MCF 10A (cell line): Measurements from ENCODE around the gene CCDC28B. TPM values are rescaled to one million over a fixed set of nuclear protein-coding genes. Genes with fewer than 3 reads are reported as not detected.

ENCODE experiments used
- BruUV-seq: library from RNA; stranded (reverse); fragments of 400-500 nt; replicated peaks from 2 replicates; lab custom pipeline; 2021; lab: Mats Ljungman, UMichigan
- CTCF ChIA-PET: fragments of 300-600 bp; sonication (Branson Sonifier 250); formaldehyde crosslinking; extraction: SDS; loops from one replicate; lab custom pipeline; 2021; ENCODE audit warnings: antibody characterized with exemption, inconsistent platforms; lab: Yijun Ruan, JAX
- POLR2A ChIA-PET: fragments of 300-600, 350-650 bp; sonication (Branson Sonifier 250); formaldehyde crosslinking; extraction: SDS; loops from one replicate; lab custom pipeline; 2020; ENCODE audit warnings: antibody characterized with exemption, inconsistent platforms; lab: Yijun Ruan, JAX
- DNase-seq: peaks from one replicate; pipeline ENCODE4 v3.0.0-alpha.2; 2018; ENCODE audit not compliant: unreplicated experiment
- H3K27ac Mint-ChIP-seq: one replicate; pipeline ENCODE4 v1.8.0; 2022; ENCODE audit warnings: mild to moderate bottlenecking, low read depth, mixed read lengths; ENCODE audit not compliant: unreplicated experiment
- H3K27me3 Mint-ChIP-seq: one replicate; pipeline ENCODE4 v1.8.0; 2022; ENCODE audit warnings: mixed read lengths; ENCODE audit not compliant: insufficient read depth, unreplicated experiment
- H3K36me3 Mint-ChIP-seq: one replicate; pipeline ENCODE4 v1.8.0; 2022; ENCODE audit warnings: mild to moderate bottlenecking, moderate library complexity, mixed read lengths; ENCODE audit not compliant: insufficient read depth, unreplicated experiment
- H3K4me1 Mint-ChIP-seq: one replicate; pipeline ENCODE4 v1.8.0; 2022; ENCODE audit warnings: mixed read lengths; ENCODE audit not compliant: insufficient read depth, unreplicated experiment
- H3K4me3 Mint-ChIP-seq: one replicate; pipeline ENCODE4 v1.8.0; 2022; ENCODE audit warnings: mild to moderate bottlenecking, moderate library complexity, mixed read lengths; ENCODE audit not compliant: unreplicated experiment
- H3K9me3 Mint-ChIP-seq: one replicate; pipeline ENCODE4 v1.8.0; 2022; ENCODE audit warnings: mixed read lengths; ENCODE audit not compliant: unreplicated experiment
- intact Hi-C: fragments of 100-400 bp; cut with micrococcal nuclease; formaldehyde crosslinking; loops from 2 replicates; pipeline ENCODE4 v1.14.1; 2022
- total RNA-seq: library from RNA; stranded (reverse); gene quantifications from 2 replicates; pipeline ENCODE4 v1.2.3, GENCODE V29; 2022
- TF ChIP-seq, protein P1 (sequence below): fragments of 200-600 bp; IDR thresholded peaks from one replicate; pipeline ENCODE4 v1.8.0; 2022; ENCODE audit warnings: antibody characterized with exemption, mild to moderate bottlenecking; ENCODE audit not compliant: unreplicated experiment

The CCDC28B gene
- total RNA-seq, 1 experiment from 2014 or later, result 0.91 TPM

DNA sequence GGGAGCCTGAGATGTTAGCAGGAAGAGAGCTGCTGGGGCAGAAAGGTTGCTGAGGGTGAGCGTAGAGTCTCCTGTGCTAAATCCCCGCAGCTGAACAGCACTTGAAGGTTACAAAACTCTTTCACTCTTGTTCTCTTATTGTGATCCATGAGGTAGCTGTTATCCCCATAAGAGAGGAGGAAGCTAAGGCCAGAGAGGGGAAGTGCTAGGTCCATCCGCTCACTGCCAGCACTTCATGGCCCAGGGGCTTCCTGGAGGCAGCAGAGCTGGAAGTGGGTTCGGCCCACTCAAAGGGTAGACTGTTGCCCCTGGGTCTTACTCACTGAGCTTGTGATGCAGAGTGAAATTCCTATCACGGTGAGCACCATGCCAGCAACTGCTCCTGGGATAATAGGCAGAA, 16.2 kb downstream of the CCDC28B start:
- ChIA-PET POLR2A (interaction anchor here (1.2 to 2.3 kb wide), 6 partner anchors 10 to 178 kb away, joined by 3 to 19 read pairs (median 4); partner anchors contain the start of genes BSDC1, IQCC and TXLNA), CTCF (interaction anchor here (0.5 to 3.1 kb wide), 30 partner anchors 10 to 199 kb away, joined by 3 to 24 read pairs (median 5); partner anchors contain the start of genes BSDC1, HDAC1, IQCC and MARCKSL1)
- Mint-ChIP-seq H3K36me3 (peaks cover 43% of the 10 kb centered on the region), H3K4me3 (no peak overlapping the region), H3K27ac (peak overlapping the region; percentile 54), H3K4me1 (peaks cover 8% of the 10 kb centered on the region), H3K27me3 (no peaks in the 10 kb centered on the region), H3K9me3 (no peaks in the 10 kb centered on the region)
- TF ChIP-seq, protein P1, sequence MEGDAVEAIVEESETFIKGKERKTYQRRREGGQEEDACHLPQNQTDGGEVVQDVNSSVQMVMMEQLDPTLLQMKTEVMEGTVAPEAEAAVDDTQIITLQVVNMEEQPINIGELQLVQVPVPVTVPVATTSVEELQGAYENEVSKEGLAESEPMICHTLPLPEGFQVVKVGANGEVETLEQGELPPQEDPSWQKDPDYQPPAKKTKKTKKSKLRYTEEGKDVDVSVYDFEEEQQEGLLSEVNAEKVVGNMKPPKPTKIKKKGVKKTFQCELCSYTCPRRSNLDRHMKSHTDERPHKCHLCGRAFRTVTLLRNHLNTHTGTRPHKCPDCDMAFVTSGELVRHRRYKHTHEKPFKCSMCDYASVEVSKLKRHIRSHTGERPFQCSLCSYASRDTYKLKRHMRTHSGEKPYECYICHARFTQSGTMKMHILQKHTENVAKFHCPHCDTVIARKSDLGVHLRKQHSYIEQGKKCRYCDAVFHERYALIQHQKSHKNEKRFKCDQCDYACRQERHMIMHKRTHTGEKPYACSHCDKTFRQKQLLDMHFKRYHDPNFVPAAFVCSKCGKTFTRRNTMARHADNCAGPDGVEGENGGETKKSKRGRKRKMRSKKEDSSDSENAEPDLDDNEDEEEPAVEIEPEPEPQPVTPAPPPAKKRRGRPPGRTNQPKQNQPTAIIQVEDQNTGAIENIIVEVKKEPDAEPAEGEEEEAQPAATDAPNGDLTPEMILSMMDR, result no peak
- no TSS peak for BruUV-seq
- intact Hi-C loops, result loop anchor here (5.0 kb wide), 1 partner anchor 176 kb away; the partner anchor contains the start of gene BSDC1
- DNase-seq, result no peak

- BruUV-seq, result no TSS peak
- H3K4me1 Mint-ChIP-seq, result peaks cover 9% of the 10 kb centered on the region
- ChIA-PET CTCF (interaction anchor here (0.5 to 0.6 kb wide), 3 partner anchors 17 to 470 kb away, joined by 3 read pairs; partner anchors contain the start of gene KPNA6), POLR2A (interaction anchor here (0.6 to 1.3 kb wide), 4 partner anchors 9 to 85 kb away, joined by 3 to 7 read pairs (median 3); partner anchors contain the start of gene IQCC)
- no peak for DNase-seq
- H3K9me3 Mint-ChIP-seq, result no peaks in the 10 kb centered on the region
- TF ChIP-seq, protein P1, result no peak
- no peak overlapping the region for H3K4me3 Mint-ChIP-seq
- peaks cover 52% of the 10 kb centered on the region for H3K36me3 Mint-ChIP-seq
- H3K27ac Mint-ChIP-seq, result no peak overlapping the region
- H3K27me3 Mint-ChIP-seq, result no peaks in the 10 kb centered on the region
- intact Hi-C loops, result loop anchor here (5.0 kb wide), 1 partner anchor 173 kb away; the partner anchor contains the start of gene BSDC1
These were observed 18.6 kb downstream of the CCDC28B start for GRCh38 chr1:32219022-32219421.

DNA sequence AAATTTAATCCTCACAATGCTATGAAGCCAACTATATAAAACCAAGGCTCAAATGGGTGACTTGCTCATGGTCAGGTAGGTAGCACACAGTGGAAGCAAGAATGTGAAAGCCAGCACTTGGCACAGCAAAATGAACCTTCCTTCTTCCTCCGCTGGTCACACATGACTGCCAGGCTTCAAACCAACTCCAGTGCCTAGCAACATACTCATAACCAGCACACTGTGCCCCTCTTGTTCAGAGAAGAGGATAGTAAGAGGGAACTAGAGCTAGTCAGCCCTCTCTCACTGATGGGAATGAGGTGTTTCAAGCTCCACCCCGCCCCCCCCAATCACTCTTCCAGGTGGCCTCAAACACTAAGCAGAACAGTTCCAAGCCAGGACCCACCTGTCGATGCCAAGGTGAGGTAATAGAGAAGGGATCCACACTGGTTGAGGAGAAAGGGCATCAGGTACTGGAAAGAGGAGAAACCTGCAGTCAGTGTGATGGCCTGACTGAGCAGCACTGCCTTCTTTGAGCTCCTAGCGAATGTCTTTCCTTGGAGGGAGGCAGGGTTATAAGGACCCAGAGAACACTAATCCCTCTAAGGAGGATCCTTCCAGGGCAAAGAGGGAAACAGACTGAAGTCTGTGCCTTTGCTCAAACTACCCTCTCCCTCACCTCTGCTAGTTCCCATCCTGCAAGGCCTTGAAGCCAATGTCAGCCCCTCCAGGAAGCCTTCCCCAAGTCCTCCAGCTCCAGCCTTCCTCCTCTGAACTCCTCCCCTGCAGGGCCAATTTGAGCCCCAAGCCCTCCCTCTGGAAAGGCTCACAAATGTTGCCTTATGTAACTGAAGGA, 20.6 kb downstream of the CCDC28B start:
- no peaks in the 10 kb centered on the region for H3K9me3 Mint-ChIP-seq
- H3K27ac Mint-ChIP-seq, result peak overlapping the region; percentile 98
- POLR2A ChIA-PET, result interaction anchor here (0.6 to 1.3 kb wide), 3 partner anchors 15 to 567 kb away, joined by 3 to 5 read pairs (median 5); partner anchors contain the start of genes HDAC1 and IQCC
- peak overlapping the region; percentile 90 for H3K4me3 Mint-ChIP-seq
- no peak for DNase-seq
- CTCF ChIA-PET, result interaction anchor here (0.6 kb wide), 4 partner anchors 28 to 187 kb away, joined by 3 to 5 read pairs (median 3); no protein-coding TSS in a partner anchor
- peaks cover 9% of the 10 kb centered on the region for H3K4me1 Mint-ChIP-seq
- intact Hi-C loops, result no loop called here
- H3K36me3 Mint-ChIP-seq, result peaks cover 64% of the 10 kb centered on the region
- TF ChIP-seq, protein P1, result no peak
- no TSS peak for BruUV-seq
- no peaks in the 10 kb centered on the region for H3K27me3 Mint-ChIP-seq

- peaks cover 64% of the 10 kb centered on the region for H3K36me3 Mint-ChIP-seq
- H3K27me3 Mint-ChIP-seq, result no peaks in the 10 kb centered on the region
- no peaks in the 10 kb centered on the region for H3K9me3 Mint-ChIP-seq
- BruUV-seq, result TSS peak; percentile 51
- ChIA-PET CTCF (interaction anchor here (0.6 kb wide), 2 partner anchors 180 to 187 kb away, joined by 3 read pairs; no protein-coding TSS in a partner anchor), POLR2A (interaction anchor here (0.7 to 1.3 kb wide), 2 partner anchors 16 to 432 kb away, joined by 3 to 5 read pairs; partner anchors contain the start of gene IQCC)
- intact Hi-C loops, result no loop called here
- TF ChIP-seq, protein P1, result no peak
- H3K4me1 Mint-ChIP-seq, result peaks cover 9% of the 10 kb centered on the region
- peak overlapping the region; percentile 98 for H3K27ac Mint-ChIP-seq
- no peak for DNase-seq
- peak overlapping the region; percentile 90 for H3K4me3 Mint-ChIP-seq
These were observed 21.2 kb downstream of the CCDC28B start for GRCh38 chr1:32221581-32221979.
